Measurements from ENCODE around the gene KDM7A.

KDM7A gene

DNA sequence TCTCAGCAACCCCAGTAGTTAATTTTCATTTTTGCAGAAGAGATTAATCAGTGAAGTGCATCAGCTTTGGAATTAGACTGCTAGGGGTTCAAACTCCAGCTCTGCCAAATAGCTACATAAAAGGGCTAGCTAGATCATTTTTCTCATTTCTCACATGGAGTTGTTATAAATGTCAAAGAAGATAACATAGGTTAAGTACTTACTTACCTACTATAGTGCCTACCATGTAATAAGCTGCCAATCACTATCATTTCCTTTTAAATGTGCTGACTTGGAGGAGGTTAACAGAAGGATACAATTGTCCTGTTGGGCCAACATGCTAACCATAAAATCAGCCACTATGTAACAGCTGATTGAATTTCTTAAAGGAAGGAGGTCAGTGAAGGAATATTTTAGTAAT is 40.7 kb downstream of the KDM7A start:
- Histone ChIP-seq H3K4me3 (replicated peaks; ENCODE audit: low read depth, low read length) (no peak overlapping the region), H3K27me3 (replicated peaks; ENCODE audit: control insufficient read depth, insufficient read depth, low read length) (no peaks in the 10 kb centered on the region), H3K36me3 (ENCODE audit: control insufficient read depth, insufficient read depth, low read length) (no peaks in the 10 kb centered on the region)
- TF ChIP-seq, protein P1, sequence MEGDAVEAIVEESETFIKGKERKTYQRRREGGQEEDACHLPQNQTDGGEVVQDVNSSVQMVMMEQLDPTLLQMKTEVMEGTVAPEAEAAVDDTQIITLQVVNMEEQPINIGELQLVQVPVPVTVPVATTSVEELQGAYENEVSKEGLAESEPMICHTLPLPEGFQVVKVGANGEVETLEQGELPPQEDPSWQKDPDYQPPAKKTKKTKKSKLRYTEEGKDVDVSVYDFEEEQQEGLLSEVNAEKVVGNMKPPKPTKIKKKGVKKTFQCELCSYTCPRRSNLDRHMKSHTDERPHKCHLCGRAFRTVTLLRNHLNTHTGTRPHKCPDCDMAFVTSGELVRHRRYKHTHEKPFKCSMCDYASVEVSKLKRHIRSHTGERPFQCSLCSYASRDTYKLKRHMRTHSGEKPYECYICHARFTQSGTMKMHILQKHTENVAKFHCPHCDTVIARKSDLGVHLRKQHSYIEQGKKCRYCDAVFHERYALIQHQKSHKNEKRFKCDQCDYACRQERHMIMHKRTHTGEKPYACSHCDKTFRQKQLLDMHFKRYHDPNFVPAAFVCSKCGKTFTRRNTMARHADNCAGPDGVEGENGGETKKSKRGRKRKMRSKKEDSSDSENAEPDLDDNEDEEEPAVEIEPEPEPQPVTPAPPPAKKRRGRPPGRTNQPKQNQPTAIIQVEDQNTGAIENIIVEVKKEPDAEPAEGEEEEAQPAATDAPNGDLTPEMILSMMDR (IDR thresholded peaks at IDR 0.05; ENCODE audit: insufficient read depth, low read length, poor library complexity, severe bottlenecking), result no peak
- DNase-seq (ENCODE audit: extremely low read depth, insufficient read length), result no peak

DNA sequence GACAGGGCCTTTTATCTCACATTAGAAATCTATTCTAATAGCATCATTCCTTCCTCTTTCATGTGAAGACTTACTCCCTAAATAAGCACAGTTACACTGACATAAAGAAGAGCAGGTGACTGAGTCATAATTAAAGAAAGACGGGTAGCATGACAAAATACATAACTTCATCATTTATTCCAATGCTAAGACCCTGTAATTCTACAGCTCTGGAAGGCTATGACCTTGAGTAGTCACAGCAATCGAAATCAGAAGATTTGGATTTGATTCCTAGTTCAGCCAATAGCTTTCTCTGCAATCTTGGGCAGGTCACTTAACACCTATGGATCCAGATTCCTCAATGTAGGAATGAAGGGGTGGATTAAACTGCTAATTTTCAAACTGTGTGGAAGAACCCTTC is 42.7 kb downstream of the KDM7A start:
- Histone ChIP-seq H3K36me3 (ENCODE audit: control insufficient read depth, insufficient read depth, low read length) (no peaks in the 10 kb centered on the region), H3K4me3 (replicated peaks; ENCODE audit: low read depth, low read length) (no peak overlapping the region), H3K27me3 (replicated peaks; ENCODE audit: control insufficient read depth, insufficient read depth, low read length) (no peaks in the 10 kb centered on the region)
- TF ChIP-seq, protein P1 (IDR thresholded peaks at IDR 0.05; ENCODE audit: insufficient read depth, low read length, poor library complexity, severe bottlenecking), result no peak
- DNase-seq (ENCODE audit: extremely low read depth, insufficient read length), result no peak

DNA sequence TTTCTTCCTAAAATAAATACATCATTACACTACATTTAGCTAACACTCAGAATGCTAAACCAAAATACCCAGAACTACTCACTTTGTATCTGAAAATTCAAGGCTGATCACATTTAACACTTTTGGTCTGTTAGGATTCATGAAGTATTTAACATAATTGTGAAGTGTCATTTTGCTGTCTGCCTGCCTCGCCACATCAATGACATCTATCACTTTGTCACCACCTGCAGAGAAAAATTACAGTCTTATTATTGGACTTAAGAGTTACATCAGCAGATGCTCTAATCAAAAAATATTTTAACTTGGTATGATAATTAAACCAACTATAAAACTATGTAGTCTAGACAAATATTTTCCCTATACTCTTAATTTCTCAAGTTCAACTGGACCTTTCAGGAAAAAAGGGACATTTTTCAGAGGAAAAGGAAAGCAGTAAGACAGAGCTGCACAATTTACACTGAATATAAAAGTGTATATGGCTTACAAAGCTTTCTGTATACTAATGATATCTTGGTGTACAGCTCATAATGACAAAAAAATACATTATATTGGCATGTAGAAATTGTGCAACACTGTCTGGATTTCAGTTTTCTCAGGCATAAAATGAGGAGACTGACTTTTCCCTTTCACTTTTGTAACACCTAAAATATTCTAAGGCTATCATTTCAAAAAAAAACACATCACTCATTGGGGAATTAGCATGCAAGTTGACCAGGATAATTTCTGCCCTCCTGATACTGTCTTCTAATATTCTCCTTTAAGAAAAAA is 49.2 kb downstream of the KDM7A start:
- DNase-seq (ENCODE audit: extremely low read depth, insufficient read length), result no peak
- H3K36me3 ChIP-seq (ENCODE audit: control insufficient read depth, insufficient read depth, low read length), result no peaks in the 10 kb centered on the region
- H3K4me3 ChIP-seq (replicated peaks; ENCODE audit: low read depth, low read length), result no peak overlapping the region
- TF ChIP-seq, protein P1 (IDR thresholded peaks at IDR 0.05; ENCODE audit: insufficient read depth, low read length, poor library complexity, severe bottlenecking), result no peak
- H3K27me3 ChIP-seq (replicated peaks; ENCODE audit: control insufficient read depth, insufficient read depth, low read length), result no peaks in the 10 kb centered on the region

DNA sequence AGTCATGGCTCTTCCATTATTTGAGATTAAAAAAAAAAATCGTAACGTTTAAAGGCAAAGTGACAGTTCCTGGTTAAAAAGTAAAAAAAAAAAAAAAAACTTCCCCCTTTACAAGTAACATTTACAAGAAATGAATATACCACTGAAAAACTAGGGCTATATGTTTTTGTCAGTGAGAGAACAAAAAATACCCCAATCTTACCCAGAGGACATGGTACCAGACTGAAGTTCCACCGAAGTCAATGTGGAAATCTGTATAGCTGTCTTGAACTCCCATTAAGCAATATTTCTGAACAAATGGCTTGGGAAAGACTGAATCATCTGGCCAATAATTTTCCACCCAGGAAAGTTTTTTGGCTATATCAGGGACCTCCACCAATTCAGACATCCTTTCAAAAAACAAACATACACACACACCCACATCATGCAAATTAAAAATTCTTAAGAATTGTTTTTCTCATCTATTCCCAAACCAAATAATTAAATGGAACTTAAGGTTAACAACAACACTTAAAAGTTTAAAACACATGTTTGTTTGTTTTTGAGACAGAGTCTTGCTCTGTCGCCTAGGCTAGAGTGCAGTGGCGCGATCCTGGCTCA is 50.2 kb downstream of the KDM7A start:
- Histone ChIP-seq H3K36me3 (ENCODE audit: control insufficient read depth, insufficient read depth, low read length) (no peaks in the 10 kb centered on the region), H3K27me3 (replicated peaks; ENCODE audit: control insufficient read depth, insufficient read depth, low read length) (no peaks in the 10 kb centered on the region), H3K4me3 (replicated peaks; ENCODE audit: low read depth, low read length) (no peak overlapping the region)
- TF ChIP-seq, protein P1 (IDR thresholded peaks at IDR 0.05; ENCODE audit: insufficient read depth, low read length, poor library complexity, severe bottlenecking), result no peak
- DNase-seq (ENCODE audit: extremely low read depth, insufficient read length), result no peak

DNA sequence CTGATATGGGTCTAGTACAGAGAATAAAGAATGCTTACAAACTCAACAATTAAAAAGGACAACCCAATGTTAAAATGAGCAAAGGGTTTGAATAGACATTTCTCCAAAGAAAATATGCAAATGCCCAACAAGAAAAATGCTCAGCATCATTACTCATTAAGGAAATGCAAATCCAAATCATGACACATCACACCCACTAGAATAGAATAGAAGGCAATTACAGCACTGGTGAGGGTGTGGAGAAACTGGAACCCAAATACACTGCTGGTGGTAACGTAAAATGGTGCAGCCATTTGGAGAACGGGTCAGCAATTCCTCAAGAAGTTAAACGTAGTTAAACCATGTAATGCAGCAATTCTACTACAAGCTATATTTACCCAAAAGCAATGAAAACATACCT is 53.8 kb downstream of the KDM7A start:
- H3K27me3 ChIP-seq (replicated peaks; ENCODE audit: control insufficient read depth, insufficient read depth, low read length), result no peaks in the 10 kb centered on the region
- DNase-seq (ENCODE audit: extremely low read depth, insufficient read length), result no peak
- H3K4me3 ChIP-seq (replicated peaks; ENCODE audit: low read depth, low read length), result no peak overlapping the region
- TF ChIP-seq, protein P1 (IDR thresholded peaks at IDR 0.05; ENCODE audit: insufficient read depth, low read length, poor library complexity, severe bottlenecking), result no peak
- no peaks in the 10 kb centered on the region for H3K36me3 ChIP-seq (ENCODE audit: control insufficient read depth, insufficient read depth, low read length)

Data from GM06990 (cell line).